ENCODE results near the gene RNF213. TPM values are rescaled to one million over a fixed set of nuclear protein-coding genes. Genes with fewer than 3 reads are reported as not detected.

Gene RNF213
- polyA plus RNA-seq, 1 donor (not counting 4 experiments of a cell fraction or from before 2014, with no cell fraction given): 24.4 TPM

- no peak for TF ChIP-seq EZH2 (IDR thresholded peaks at IDR 0.05; ENCODE audit: low read length)
- TF ChIP-seq CTCF (optimal IDR thresholded peaks at IDR 0.05 in 1 of 3, IDR thresholded peaks at IDR 0.05 in 1 of 3, conservative IDR thresholded peaks at IDR 0.05 in 1 of 3; ENCODE audit: extremely low read depth in 1 of 3, insufficient read depth in 2 of 3, low read length in 3 of 3): no peak
- Histone ChIP-seq H3K9me3 (ENCODE audit: control insufficient read depth, low read depth, low read length) (peaks cover 2% of the 10 kb centered on the region), H3K9me1 (ENCODE audit: control insufficient read depth, extremely low read depth, insufficient read depth, low read length) (no peaks in the 10 kb centered on the region), H3K27ac (ENCODE audit: control insufficient read depth, insufficient read depth, low read length) (no peak overlapping the region), H3K36me3 (ENCODE audit: control insufficient read depth in 2 of 2, extremely low read depth in 1 of 2, insufficient read depth in 2 of 2, low read length in 2 of 2) (peaks cover 21 to 23% of the 10 kb centered on the region in 2 experiments), H3K27me3 (ENCODE audit: control insufficient read depth, extremely low read depth, insufficient read depth, low read length) (no peaks in the 10 kb centered on the region), H3K4me2 (ENCODE audit: control insufficient read depth, extremely low read depth, insufficient read depth, low read depth, low read length) (no peak overlapping the region), H4K20me1 (ENCODE audit: control insufficient read depth, extremely low read depth, insufficient read depth, low read length) (no peaks in the 10 kb centered on the region), H2AFZ (ENCODE audit: control insufficient read depth, low read length) (no peak overlapping the region), H3K79me2 (ENCODE audit: control insufficient read depth, insufficient read depth, low read length) (no peaks in the 10 kb centered on the region), H3K9ac (ENCODE audit: control insufficient read depth, extremely low read depth, insufficient read depth, low read length) (no peak overlapping the region), H3K4me1 (ENCODE audit: control insufficient read depth, extremely low read depth, insufficient read depth, low read length) (no peaks in the 10 kb centered on the region), H3K4me3 (ENCODE audit: control insufficient read depth in 2 of 3, extremely low read depth in 1 of 3, insufficient read depth in 2 of 3, low read depth in 1 of 3, low read length in 3 of 3) (no peak overlapping the region)
- no peak for DNase-seq (ENCODE audit: low read depth, low spot score)
- dilution Hi-C loops (cut with MboI; ENCODE audit: extremely low pct_ligation_motif_present, low sequenced_read_pairs): no loop called here
- FAIRE-seq: no peak
Observed at GRCh38 chr17:80303824-80304223, 43.2 kb downstream of the RNF213 start.

GRCh38 chr17:80307994-80308691, 47.5 kb downstream of the RNF213 start:
- Histone ChIP-seq H3K4me3 (ENCODE audit: control insufficient read depth in 2 of 3, extremely low read depth in 1 of 3, insufficient read depth in 2 of 3, low read depth in 1 of 3, low read length in 3 of 3) (no peak overlapping the region), H3K4me2 (ENCODE audit: control insufficient read depth, extremely low read depth, insufficient read depth, low read depth, low read length) (no peak overlapping the region), H3K9me1 (ENCODE audit: control insufficient read depth, extremely low read depth, insufficient read depth, low read length) (no peaks in the 10 kb centered on the region), H2AFZ (ENCODE audit: control insufficient read depth, low read length) (no peak overlapping the region), H3K27ac (ENCODE audit: control insufficient read depth, insufficient read depth, low read length) (no peak overlapping the region), H3K4me1 (ENCODE audit: control insufficient read depth, extremely low read depth, insufficient read depth, low read length) (no peaks in the 10 kb centered on the region), H4K20me1 (ENCODE audit: control insufficient read depth, extremely low read depth, insufficient read depth, low read length) (no peaks in the 10 kb centered on the region), H3K9ac (ENCODE audit: control insufficient read depth, extremely low read depth, insufficient read depth, low read length) (no peak overlapping the region), H3K27me3 (ENCODE audit: control insufficient read depth, extremely low read depth, insufficient read depth, low read length) (no peaks in the 10 kb centered on the region), H3K79me2 (ENCODE audit: control insufficient read depth, insufficient read depth, low read length) (no peaks in the 10 kb centered on the region), H3K9me3 (ENCODE audit: control insufficient read depth, low read depth, low read length) (peaks cover under 1% of the 10 kb centered on the region), H3K36me3 (ENCODE audit: control insufficient read depth in 2 of 2, extremely low read depth in 1 of 2, insufficient read depth in 2 of 2, low read length in 2 of 2) (peaks cover 27 to 33% of the 10 kb centered on the region in 2 experiments)
- FAIRE-seq (no peak), DNase-seq (ENCODE audit: low read depth, low spot score) (no peak)
- TF ChIP-seq CTCF (optimal IDR thresholded peaks at IDR 0.05 in 1 of 3, IDR thresholded peaks at IDR 0.05 in 1 of 3, conservative IDR thresholded peaks at IDR 0.05 in 1 of 3; ENCODE audit: extremely low read depth in 1 of 3, insufficient read depth in 2 of 3, low read length in 3 of 3) (no peak), EZH2 (IDR thresholded peaks at IDR 0.05; ENCODE audit: low read length) (no peak)
- dilution Hi-C loops (cut with MboI; ENCODE audit: extremely low pct_ligation_motif_present, low sequenced_read_pairs): no loop called here

Data from keratinocyte (primary cell).